ENCODE measurements around the gene KCNN3. TPM values are rescaled to one million over a fixed set of nuclear protein-coding genes. Genes with fewer than 3 reads are reported as not detected.

KCNN3 gene
- total RNA-seq, 1 donor: not detected

DNA sequence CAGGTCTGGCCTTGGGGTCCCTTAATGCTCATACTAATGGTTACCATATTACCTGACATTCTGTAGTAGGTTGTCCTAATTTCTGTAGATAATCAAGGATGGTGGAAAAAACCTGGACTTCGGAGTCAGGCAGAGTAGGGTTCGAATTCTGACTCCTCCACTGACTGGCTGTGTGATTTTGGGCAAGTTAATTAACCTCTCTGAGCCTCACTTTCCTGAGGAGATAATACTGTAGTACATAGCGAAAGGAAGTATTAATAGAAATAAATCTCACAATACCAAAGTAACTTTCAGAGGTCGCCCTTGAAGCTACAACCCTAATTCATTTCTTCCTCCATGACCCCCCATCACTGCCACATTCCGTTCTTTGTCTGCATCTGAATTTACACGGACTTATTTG is 72.9 kb downstream of the KCNN3 start:
- H3K4me3 ChIP-seq (ENCODE audit: low read depth, low read length): no peak overlapping the region
- TF ChIP-seq CTCF (IDR thresholded peaks at IDR 0.05; ENCODE audit: insufficient read depth, low read depth, low read length): no peak
- DNase-seq (ENCODE audit: low read depth): no peak

DNA sequence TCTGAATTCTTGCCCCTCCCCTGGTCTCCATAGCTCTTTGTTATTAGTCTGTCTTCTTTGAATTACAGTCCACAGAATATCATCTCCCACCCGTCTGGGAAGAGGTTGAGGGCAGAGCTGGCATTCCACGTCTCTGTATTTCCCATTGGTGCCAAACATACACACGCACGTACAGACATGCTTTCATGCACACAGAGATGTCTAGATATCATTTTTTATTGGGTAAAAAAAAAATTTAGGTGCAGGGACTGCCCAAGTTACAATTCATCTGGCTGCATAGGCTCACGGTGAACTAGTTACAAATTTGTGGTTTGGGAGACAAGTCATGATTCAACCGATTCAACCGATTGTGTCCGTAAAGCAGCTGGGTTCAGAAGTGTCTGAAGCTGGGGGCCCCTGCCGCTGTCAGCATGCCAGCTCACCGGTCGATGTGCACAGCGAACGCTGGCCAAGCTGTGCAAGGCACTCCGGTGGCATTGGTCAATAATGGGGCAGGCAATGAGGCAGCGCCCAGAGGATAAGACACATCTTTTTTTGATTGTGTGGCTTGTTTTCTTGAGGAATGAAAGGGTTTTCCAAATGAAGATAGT is 73.7 kb downstream of the KCNN3 start:
- no peak for DNase-seq (ENCODE audit: low read depth)
- no peak for TF ChIP-seq CTCF (IDR thresholded peaks at IDR 0.05; ENCODE audit: insufficient read depth, low read depth, low read length)
- no peak overlapping the region for H3K4me3 ChIP-seq (ENCODE audit: low read depth, low read length)

GRCh38 chr1:154794608-154795007 is 75.5 kb downstream of the KCNN3 start:
- H3K4me3 ChIP-seq (ENCODE audit: low read depth, low read length): no peak overlapping the region
- DNase-seq (ENCODE audit: low read depth): no peak
- TF ChIP-seq CTCF (IDR thresholded peaks at IDR 0.05; ENCODE audit: insufficient read depth, low read depth, low read length): no peak

GRCh38 chr1:154793685-154794084 is 76.4 kb downstream of the KCNN3 start:
- no peak for DNase-seq (ENCODE audit: low read depth)
- no peak for TF ChIP-seq CTCF (IDR thresholded peaks at IDR 0.05; ENCODE audit: insufficient read depth, low read depth, low read length)

DNA sequence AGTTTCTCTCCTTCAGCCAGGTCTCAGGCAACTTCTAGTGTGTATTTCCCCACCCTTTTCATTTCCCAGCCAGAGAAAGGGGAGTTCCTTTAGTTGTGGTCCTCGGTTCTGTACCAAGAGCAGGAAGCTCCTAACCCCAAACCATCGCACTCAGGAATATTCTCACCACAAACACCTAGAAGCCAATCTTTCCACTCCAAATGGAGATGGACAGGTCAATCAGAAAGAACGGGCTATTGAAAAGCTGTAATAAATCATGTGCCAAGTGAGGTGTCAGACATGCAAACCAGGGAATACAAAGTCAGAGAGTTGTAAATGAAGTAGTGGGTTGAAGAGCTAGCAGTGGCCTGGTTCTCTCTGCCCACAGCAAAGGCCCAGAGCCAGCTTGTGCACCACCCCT is 77.2 kb downstream of the KCNN3 start:
- H3K4me3 ChIP-seq (ENCODE audit: low read depth, low read length): no peak overlapping the region
- no peak for TF ChIP-seq CTCF (IDR thresholded peaks at IDR 0.05; ENCODE audit: insufficient read depth, low read depth, low read length)
- DNase-seq (ENCODE audit: low read depth): no peak

More at GRCh38 chr1:154793685-154794084, 76.4 kb downstream of the KCNN3 start:
- no peak overlapping the region for H3K4me3 ChIP-seq (ENCODE audit: low read depth, low read length)

GRCh38 chr1:154791292-154792166 is 78.6 kb downstream of the KCNN3 start:
- no peak overlapping the region for H3K4me3 ChIP-seq (ENCODE audit: low read depth, low read length)
- no peak for TF ChIP-seq CTCF (IDR thresholded peaks at IDR 0.05; ENCODE audit: insufficient read depth, low read depth, low read length)
- DNase-seq (ENCODE audit: low read depth): no peak
